ENCODE data around the gene RBP2. TPM values are rescaled to one million over a fixed set of nuclear protein-coding genes. Genes with fewer than 3 reads are reported as not detected.

RBP2 gene
- total RNA-seq, 1 donor from 2014 or later = not detected

DNA sequence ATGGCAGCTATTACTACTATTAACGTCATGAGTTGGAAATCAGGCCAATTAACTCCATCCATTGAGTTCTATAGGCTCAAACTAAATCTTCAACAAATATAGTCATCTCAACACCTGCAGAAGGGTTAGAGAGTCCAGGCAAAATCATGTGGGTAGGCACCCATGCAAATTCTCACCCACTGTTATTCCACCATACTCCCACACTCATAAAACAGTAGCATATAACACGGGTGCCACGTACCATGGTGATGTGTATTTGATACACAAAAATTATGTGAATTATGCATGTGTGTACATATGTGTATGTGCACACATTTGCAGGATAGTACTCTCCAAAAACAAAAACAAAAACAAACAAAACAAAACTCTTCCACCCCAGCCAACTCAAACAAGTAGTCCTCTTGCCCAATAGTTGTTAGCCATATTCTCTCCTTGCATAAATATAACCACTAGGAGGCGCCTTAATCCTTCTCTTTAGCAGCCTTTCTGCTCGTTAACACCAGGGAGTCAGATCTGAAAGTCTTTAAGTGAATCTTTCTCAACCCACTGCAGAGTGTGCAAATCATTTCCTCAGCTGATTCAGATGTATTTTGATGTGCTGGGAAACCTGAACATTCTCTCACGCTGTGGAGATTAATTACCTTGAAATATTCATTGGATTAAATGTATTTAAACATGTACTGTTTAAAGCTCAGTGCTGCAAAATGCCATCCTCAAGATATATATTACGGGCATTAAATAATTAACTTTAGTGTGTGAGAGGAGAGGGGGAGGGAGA lies 48.8 kb downstream of the RBP2 start:
- Histone ChIP-seq H2AFZ (replicated peaks) (no peak overlapping the region), H3K79me2 (ENCODE audit: low read depth) (no peaks in the 10 kb centered on the region), H3K4me1 (no peaks in the 10 kb centered on the region), H3F3A (ENCODE audit: low read depth) (no peaks in the 10 kb centered on the region), H4K20me1 (ENCODE audit: low read depth) (no peaks in the 10 kb centered on the region), H3K4me3 (no peak overlapping the region), H3K27me3 (no peaks in the 10 kb centered on the region), H3K27ac (no peak overlapping the region), H3K9me3 (ENCODE audit: low read depth) (no peaks in the 10 kb centered on the region), H3K4me2 (no peak overlapping the region), H3K9ac (no peak overlapping the region), H3K36me3 (no peaks in the 10 kb centered on the region)
- Mint-ChIP-seq H3K9me3 (no peaks in the 10 kb centered on the region), H3K27me3 (ENCODE audit: insufficient read depth, low read depth) (no peaks in the 10 kb centered on the region), H3K27ac (no peak overlapping the region), H3K4me3 (no peak overlapping the region), H3K36me3 (peaks cover 13% of the 10 kb centered on the region), H3K4me1 (peaks cover 7% of the 10 kb centered on the region)
- TF ChIP-seq, protein P1, sequence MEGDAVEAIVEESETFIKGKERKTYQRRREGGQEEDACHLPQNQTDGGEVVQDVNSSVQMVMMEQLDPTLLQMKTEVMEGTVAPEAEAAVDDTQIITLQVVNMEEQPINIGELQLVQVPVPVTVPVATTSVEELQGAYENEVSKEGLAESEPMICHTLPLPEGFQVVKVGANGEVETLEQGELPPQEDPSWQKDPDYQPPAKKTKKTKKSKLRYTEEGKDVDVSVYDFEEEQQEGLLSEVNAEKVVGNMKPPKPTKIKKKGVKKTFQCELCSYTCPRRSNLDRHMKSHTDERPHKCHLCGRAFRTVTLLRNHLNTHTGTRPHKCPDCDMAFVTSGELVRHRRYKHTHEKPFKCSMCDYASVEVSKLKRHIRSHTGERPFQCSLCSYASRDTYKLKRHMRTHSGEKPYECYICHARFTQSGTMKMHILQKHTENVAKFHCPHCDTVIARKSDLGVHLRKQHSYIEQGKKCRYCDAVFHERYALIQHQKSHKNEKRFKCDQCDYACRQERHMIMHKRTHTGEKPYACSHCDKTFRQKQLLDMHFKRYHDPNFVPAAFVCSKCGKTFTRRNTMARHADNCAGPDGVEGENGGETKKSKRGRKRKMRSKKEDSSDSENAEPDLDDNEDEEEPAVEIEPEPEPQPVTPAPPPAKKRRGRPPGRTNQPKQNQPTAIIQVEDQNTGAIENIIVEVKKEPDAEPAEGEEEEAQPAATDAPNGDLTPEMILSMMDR (IDR thresholded peaks at IDR 0.05) = peak; percentile 90
- TF ChIP-seq EZH2phosphoT487 (IDR thresholded peaks at IDR 0.05) = no peak
- DNase-seq (ENCODE audit: low spot score) = peak; percentile 88

DNA sequence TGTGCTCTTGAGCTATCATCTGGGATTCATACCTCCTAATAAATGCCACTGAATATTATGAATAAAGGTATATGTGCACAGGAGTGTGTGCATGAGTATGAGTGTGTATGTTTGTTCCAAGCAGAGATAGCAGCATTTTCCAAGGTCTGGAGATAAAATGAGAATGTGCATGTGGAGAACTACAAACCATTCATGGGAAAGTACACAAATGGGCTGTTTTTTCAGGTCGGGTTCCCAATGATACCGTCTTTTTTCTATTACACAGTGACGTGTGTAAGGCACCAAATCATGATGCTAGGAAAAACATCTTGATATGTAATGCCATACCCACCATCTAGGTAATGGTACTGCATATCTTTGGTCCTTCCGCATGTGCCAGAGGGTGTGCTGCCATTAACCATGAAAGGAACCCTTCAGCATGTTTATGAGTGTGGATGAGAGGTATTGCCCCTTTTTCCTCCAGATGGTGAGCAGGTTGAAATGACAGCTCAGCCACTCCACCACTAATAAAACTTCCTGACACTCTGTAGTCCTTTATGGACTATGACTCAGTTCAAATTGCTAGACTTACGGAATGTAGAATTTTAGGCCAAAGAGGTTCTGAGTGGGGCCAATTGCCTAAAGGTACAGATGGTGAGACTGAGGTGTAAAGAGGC lies 50.4 kb downstream of the RBP2 start:
- TF ChIP-seq EZH2 (IDR thresholded peaks at IDR 0.05) (no peak), EZH2phosphoT487 (IDR thresholded peaks at IDR 0.05) (no peak)
- TF ChIP-seq, protein P1 (IDR thresholded peaks at IDR 0.05) = no peak
- H3K27ac ChIP-seq = no peak overlapping the region
- H3F3A ChIP-seq (ENCODE audit: low read depth) = no peaks in the 10 kb centered on the region

DNA sequence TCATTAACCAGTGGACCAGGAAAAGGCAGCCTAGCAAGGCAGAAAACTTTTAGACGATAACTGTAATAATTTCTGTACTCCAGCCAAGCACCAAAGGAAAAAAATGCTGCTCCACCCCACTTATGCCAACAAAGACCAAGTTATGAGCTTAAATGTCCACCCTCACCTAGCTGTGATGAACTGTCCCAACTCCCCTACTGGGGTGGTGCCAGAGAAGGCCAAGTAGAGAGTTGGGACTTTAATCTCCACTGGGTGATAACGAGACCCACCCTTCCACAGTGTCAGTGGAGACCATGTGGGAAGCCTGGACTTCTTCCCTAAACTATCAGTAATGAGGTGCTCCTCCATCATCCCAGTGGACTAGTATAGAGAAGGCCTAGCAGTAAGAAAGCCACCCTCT lies 53.1 kb downstream of the RBP2 start:
- H3K27me3 Mint-ChIP-seq (ENCODE audit: insufficient read depth, low read depth) = peaks cover 3% of the 10 kb centered on the region
- Histone ChIP-seq H3K27ac (no peak overlapping the region), H3F3A (ENCODE audit: low read depth) (no peaks in the 10 kb centered on the region), H3K4me3 (no peak overlapping the region), H3K79me2 (ENCODE audit: low read depth) (no peaks in the 10 kb centered on the region), H3K27me3 (no peaks in the 10 kb centered on the region), H3K4me1 (no peaks in the 10 kb centered on the region), H3K9me3 (ENCODE audit: low read depth) (no peaks in the 10 kb centered on the region), H3K9ac (no peak overlapping the region), H4K20me1 (ENCODE audit: low read depth) (no peaks in the 10 kb centered on the region), H3K4me2 (no peak overlapping the region), H2AFZ (replicated peaks) (no peak overlapping the region), H3K36me3 (no peaks in the 10 kb centered on the region)
- H3K36me3 Mint-ChIP-seq = peaks cover 9% of the 10 kb centered on the region
- no peak overlapping the region for H3K4me3 Mint-ChIP-seq
- peaks cover 4% of the 10 kb centered on the region for H3K4me1 Mint-ChIP-seq
- no peak for DNase-seq (ENCODE audit: low spot score)
- no peak overlapping the region for H3K27ac Mint-ChIP-seq
- no peak for TF ChIP-seq EZH2phosphoT487 (IDR thresholded peaks at IDR 0.05)
- TF ChIP-seq EZH2 (IDR thresholded peaks at IDR 0.05) = no peak
- TF ChIP-seq, protein P1 (IDR thresholded peaks at IDR 0.05) = no peak
- H3K9me3 Mint-ChIP-seq = no peaks in the 10 kb centered on the region

More for the DNA sequence above, 50.4 kb downstream of the RBP2 start:
- H4K20me1 ChIP-seq (ENCODE audit: low read depth) = no peaks in the 10 kb centered on the region
- H3K9ac ChIP-seq = no peak overlapping the region
- no peaks in the 10 kb centered on the region for H3K27me3 Mint-ChIP-seq (ENCODE audit: insufficient read depth, low read depth)
- H3K36me3 Mint-ChIP-seq = peaks cover 9% of the 10 kb centered on the region
- no peak overlapping the region for H2AFZ ChIP-seq (replicated peaks)
- no peak overlapping the region for H3K4me3 Mint-ChIP-seq
- H3K9me3 ChIP-seq (ENCODE audit: low read depth) = no peaks in the 10 kb centered on the region
- no peaks in the 10 kb centered on the region for H3K9me3 Mint-ChIP-seq
- no peak overlapping the region for H3K27ac Mint-ChIP-seq
- no peaks in the 10 kb centered on the region for H3K27me3 ChIP-seq
- H3K4me1 ChIP-seq = no peaks in the 10 kb centered on the region
- peaks cover 7% of the 10 kb centered on the region for H3K4me1 Mint-ChIP-seq
- no peak overlapping the region for H3K4me3 ChIP-seq
- no peak for DNase-seq (ENCODE audit: low spot score)
- H3K4me2 ChIP-seq = no peak overlapping the region
- H3K36me3 ChIP-seq = no peaks in the 10 kb centered on the region
- no peaks in the 10 kb centered on the region for H3K79me2 ChIP-seq (ENCODE audit: low read depth)
